Neural progenitor cell (in vitro differentiated cells): ENCODE results near the gene LRRC25.
"Not testable (repeated sequence)": the region's sequence is repeated elsewhere in the genome, so short reads cannot be mapped to it uniquely, and the experiment has no call there.

Experiments used
- CTCF ChIP-seq: fragments of 200-600 bp; sonication (generic); IDR thresholded peaks from 2 replicates; pipeline ENCODE4 v1.5.1; 2017; ENCODE audit warnings: antibody characterized with exemption, mild to moderate bottlenecking
- EZH2 ChIP-seq: fragments of 200-600 bp; sonication (generic); IDR thresholded peaks from 2 replicates; pipeline ENCODE4 v1.6.1; 2017; ENCODE audit warnings: antibody characterized with exemption, mild to moderate bottlenecking, moderate library complexity

- TF ChIP-seq CTCF, EZH2: not testable (repeated sequence)
Observed at GRCh38 chr19:18405754-18406153, 8.3 kb upstream of the LRRC25 start.
